Measurements from ENCODE around the gene ATG7.

ATG7 gene

GRCh38 chr3:11271986-11272904, at the start of gene ATG7:
TSS of gene ATG7 (plus strand) at chr3:11272397. CDS start at chr3:11298696, 26,299 bp downstream.
- peak; percentile 94 for DNase-seq (ENCODE audit: low spot score)

GRCh38 chr3:11224010-11224409, 48.2 kb upstream of the ATG7 start:
- no peak for DNase-seq (ENCODE audit: low spot score)

- no peak for DNase-seq (ENCODE audit: low spot score)
These were observed 47.3 kb upstream of the ATG7 start for GRCh38 chr3:11224870-11225229.

- DNase-seq (ENCODE audit: low spot score): no peak
These were observed 46.2 kb upstream of the ATG7 start for GRCh38 chr3:11226042-11226370.

GRCh38 chr3:11228041-11228440, 44.2 kb upstream of the ATG7 start:
- DNase-seq (ENCODE audit: low spot score): no peak

- no peak for DNase-seq (ENCODE audit: low spot score)
These were observed 42.1 kb upstream of the ATG7 start for GRCh38 chr3:11230125-11230524.

- DNase-seq (ENCODE audit: low spot score): no peak
These were observed 41.4 kb upstream of the ATG7 start for GRCh38 chr3:11230832-11231231.

GRCh38 chr3:11235385-11235784, 36.8 kb upstream of the ATG7 start:
- DNase-seq (ENCODE audit: low spot score): no peak

GRCh38 chr3:11236588-11237461, 35.4 kb upstream of the ATG7 start:
- peak; percentile 68 for DNase-seq (ENCODE audit: low spot score)

- no peak for DNase-seq (ENCODE audit: low spot score)
These were observed 34.1 kb upstream of the ATG7 start for GRCh38 chr3:11238060-11238459.

- no peak for DNase-seq (ENCODE audit: low spot score)
These were observed 33.3 kb upstream of the ATG7 start for GRCh38 chr3:11238880-11239279.

- DNase-seq (ENCODE audit: low spot score): no peak
These were observed 32.4 kb upstream of the ATG7 start for GRCh38 chr3:11239796-11240195.

- no peak for DNase-seq (ENCODE audit: low spot score)
These were observed 31.7 kb upstream of the ATG7 start for GRCh38 chr3:11240496-11240895.

GRCh38 chr3:11244121-11244677, 28.0 kb upstream of the ATG7 start:
- no peak for DNase-seq (ENCODE audit: low spot score)

GRCh38 chr3:11245276-11245675, 26.9 kb upstream of the ATG7 start:
- no peak for DNase-seq (ENCODE audit: low spot score)

GRCh38 chr3:11245827-11246662, 26.2 kb upstream of the ATG7 start:
- no peak for DNase-seq (ENCODE audit: low spot score)

GRCh38 chr3:11246663-11246970, 25.6 kb upstream of the ATG7 start:
- no peak for DNase-seq (ENCODE audit: low spot score)

GRCh38 chr3:11247362-11247761, 24.8 kb upstream of the ATG7 start:
- no peak for DNase-seq (ENCODE audit: low spot score)

- DNase-seq (ENCODE audit: low spot score): no peak
These were observed 23.6 kb upstream of the ATG7 start for GRCh38 chr3:11248596-11248995.

GRCh38 chr3:11250902-11251806, 21.0 kb upstream of the ATG7 start:
- no peak for DNase-seq (ENCODE audit: low spot score)

GRCh38 chr3:11251807-11252176, 20.4 kb upstream of the ATG7 start:
- DNase-seq (ENCODE audit: low spot score): no peak

Measured in hematopoietic multipotent progenitor cell treated with erythropoietin and hydrocortisone succinate and interleukin-3 and kit ligand, for 15 days (in vitro differentiated cells).